PC-3 (cell line): ENCODE results near the gene TMEM181. TPM values are rescaled to one million over a fixed set of nuclear protein-coding genes. Genes with fewer than 3 reads are reported as not detected.

Experiments used
- ATAC-seq: fragments of 200-7000 bp; cut with Tn5 transposase; 2 replicates; pipeline ENCODE4 v1.9.1; 2020; ENCODE audit warnings: mild to moderate bottlenecking, moderate library complexity
- BruUV-seq: library from RNA; stranded (reverse); fragments of 400-500 nt; replicated peaks from 2 replicates; lab custom pipeline; 2021; lab: Mats Ljungman, UMichigan
- CTCF ChIA-PET: fragments of 300-600 bp; sonication (Branson Sonifier 250); formaldehyde crosslinking; loops from one replicate; lab custom pipeline; 2022; ENCODE audit warnings: antibody characterized with exemption; lab: Charles Lee
- POLR2A ChIA-PET: fragments of 300-600 bp; sonication (Branson Sonifier 250); formaldehyde crosslinking; loops from one replicate; lab custom pipeline; 2022; ENCODE audit warnings: antibody characterized with exemption; ENCODE audit not compliant: unreplicated experiment; lab: Charles Lee
- DNase-seq: peaks from one replicate; pipeline ENCODE4 v3.0.0-alpha.2; 2015
- H2AFZ ChIP-seq: fragments of 300-600 bp; sonication (generic); 2 replicates; pipeline ENCODE4 v1.6.0; 2016; ENCODE audit warnings: antibody characterized with exemption, low read length
- H3F3A ChIP-seq: fragments of 300-600 bp; sonication (generic); one replicate; pipeline ENCODE4 v1.6.0; 2017; ENCODE audit warnings: antibody characterized with exemption, low read length, control low read depth, mild to moderate bottlenecking; ENCODE audit not compliant: unreplicated experiment
- H3K27ac ChIP-seq: fragments of 300-600 bp; sonication (generic); 2 replicates; pipeline ENCODE4 v1.5.1; 2016; ENCODE audit warnings: mild to moderate bottlenecking, low read length
- H3K27me3 ChIP-seq: fragments of 300-600 bp; sonication (generic); 2 replicates; pipeline ENCODE4 v1.6.1; 2016; ENCODE audit warnings: low read length, mixed read lengths
- H3K36me3 ChIP-seq: fragments of 300-600 bp; sonication (generic); 2 replicates; pipeline ENCODE4 v1.6.1; 2016; ENCODE audit warnings: low read depth, mixed run types, low read length, mixed read lengths
- H3K4me1 ChIP-seq: fragments of 300-600 bp; sonication (generic); 2 replicates; pipeline ENCODE4 v1.5.1; 2016; ENCODE audit warnings: low read length; ENCODE audit not compliant: insufficient read depth
- H3K4me2 ChIP-seq: fragments of 300-600 bp; sonication (generic); 2 replicates; pipeline ENCODE4 v1.6.0; 2016; ENCODE audit warnings: low read length
- H3K4me3 ChIP-seq: fragments of 300-600 bp; sonication (generic); 2 replicates; pipeline ENCODE4 v1.5.1; 2016; ENCODE audit warnings: mild to moderate bottlenecking, low read length, mixed read lengths
- H3K79me2 ChIP-seq: fragments of 300-600 bp; sonication (generic); 2 replicates; pipeline ENCODE4 v1.6.1; 2017; ENCODE audit warnings: low read length, mixed read lengths
- H3K9ac ChIP-seq: fragments of 300-600 bp; sonication (generic); 2 replicates; pipeline ENCODE4 v1.6.0; 2016; ENCODE audit warnings: mild to moderate bottlenecking, low read length
- H3K9me2 ChIP-seq: fragments of 300-600 bp; sonication (generic); replicated peaks from 2 replicates; pipeline ENCODE4 v1.6.1; 2016; ENCODE audit warnings: mixed run types, low read length, mixed read lengths
- H3K9me3 ChIP-seq: fragments of 300-600 bp; sonication (generic); 2 replicates; pipeline ENCODE4 v1.6.1; 2016; ENCODE audit warnings: low read length, mixed read lengths
- H4K20me1 ChIP-seq: fragments of 300-600 bp; sonication (generic); 2 replicates; pipeline ENCODE4 v1.6.1; 2016; ENCODE audit warnings: low read length, mixed read lengths
- EZH2 ChIP-seq: fragments of 300-600 bp; sonication (generic); IDR thresholded peaks from one replicate; pipeline ENCODE4 v1.6.1; 2017; ENCODE audit warnings: antibody characterized with exemption, mild to moderate bottlenecking, low read length; ENCODE audit not compliant: unreplicated experiment
- EZH2phosphoT487 ChIP-seq: fragments of 300-600 bp; sonication (generic); IDR thresholded peaks from 2 replicates; pipeline ENCODE4 v1.6.1; 2018; ENCODE audit warnings: mild to moderate bottlenecking, antibody characterized with exemption, low read length, borderline replicate concordance
- intact Hi-C: fragments of 100-400 bp; cut with micrococcal nuclease; formaldehyde crosslinking; loops from 2 replicates; pipeline ENCODE4 v1.9.0; 2023
- total RNA-seq: library from RNA; depleted of rRNA; stranded (reverse); fragments of >200 nt; gene quantifications from 2 replicates; pipeline ENCODE4 v1.2.3, GENCODE V29; 2014
- TF ChIP-seq, protein P1 (sequence below): fragments of 300-600 bp; sonication (generic); conservative IDR thresholded peaks from 2 replicates; pipeline ENCODE4 v1.5.1; 2017; ENCODE audit warnings: antibody characterized with exemption, low read depth, mild to moderate bottlenecking, low read length

TMEM181 gene
- total RNA-seq, 1 experiment from 2014 or later, result 13.7 TPM

DNA sequence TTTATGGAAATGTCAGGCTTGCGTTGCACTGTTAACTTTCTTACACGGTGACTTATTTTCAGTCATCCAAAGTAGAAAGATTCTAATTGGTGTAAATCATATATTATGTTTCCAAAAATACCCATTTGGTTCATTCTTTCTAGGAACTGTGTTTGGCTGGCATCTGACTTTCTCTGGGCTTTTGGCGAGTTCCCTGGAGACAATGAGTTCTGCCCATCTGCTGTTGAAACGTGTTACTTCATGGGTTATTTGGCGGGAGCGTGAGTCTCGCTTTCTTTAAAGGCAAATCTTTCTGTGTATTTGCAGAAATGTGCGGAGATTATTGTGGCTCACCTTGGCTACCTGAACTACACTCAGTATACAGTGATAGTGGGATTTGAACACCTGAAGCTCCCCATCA lies 29.5 kb downstream of the TMEM181 start:
- no peak overlapping the region for H3K4me3 ChIP-seq
- TF ChIP-seq EZH2phosphoT487 (no peak), EZH2 (no peak)
- TF ChIP-seq, protein P1, sequence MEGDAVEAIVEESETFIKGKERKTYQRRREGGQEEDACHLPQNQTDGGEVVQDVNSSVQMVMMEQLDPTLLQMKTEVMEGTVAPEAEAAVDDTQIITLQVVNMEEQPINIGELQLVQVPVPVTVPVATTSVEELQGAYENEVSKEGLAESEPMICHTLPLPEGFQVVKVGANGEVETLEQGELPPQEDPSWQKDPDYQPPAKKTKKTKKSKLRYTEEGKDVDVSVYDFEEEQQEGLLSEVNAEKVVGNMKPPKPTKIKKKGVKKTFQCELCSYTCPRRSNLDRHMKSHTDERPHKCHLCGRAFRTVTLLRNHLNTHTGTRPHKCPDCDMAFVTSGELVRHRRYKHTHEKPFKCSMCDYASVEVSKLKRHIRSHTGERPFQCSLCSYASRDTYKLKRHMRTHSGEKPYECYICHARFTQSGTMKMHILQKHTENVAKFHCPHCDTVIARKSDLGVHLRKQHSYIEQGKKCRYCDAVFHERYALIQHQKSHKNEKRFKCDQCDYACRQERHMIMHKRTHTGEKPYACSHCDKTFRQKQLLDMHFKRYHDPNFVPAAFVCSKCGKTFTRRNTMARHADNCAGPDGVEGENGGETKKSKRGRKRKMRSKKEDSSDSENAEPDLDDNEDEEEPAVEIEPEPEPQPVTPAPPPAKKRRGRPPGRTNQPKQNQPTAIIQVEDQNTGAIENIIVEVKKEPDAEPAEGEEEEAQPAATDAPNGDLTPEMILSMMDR, result no peak
- ATAC-seq, result no peak

DNA sequence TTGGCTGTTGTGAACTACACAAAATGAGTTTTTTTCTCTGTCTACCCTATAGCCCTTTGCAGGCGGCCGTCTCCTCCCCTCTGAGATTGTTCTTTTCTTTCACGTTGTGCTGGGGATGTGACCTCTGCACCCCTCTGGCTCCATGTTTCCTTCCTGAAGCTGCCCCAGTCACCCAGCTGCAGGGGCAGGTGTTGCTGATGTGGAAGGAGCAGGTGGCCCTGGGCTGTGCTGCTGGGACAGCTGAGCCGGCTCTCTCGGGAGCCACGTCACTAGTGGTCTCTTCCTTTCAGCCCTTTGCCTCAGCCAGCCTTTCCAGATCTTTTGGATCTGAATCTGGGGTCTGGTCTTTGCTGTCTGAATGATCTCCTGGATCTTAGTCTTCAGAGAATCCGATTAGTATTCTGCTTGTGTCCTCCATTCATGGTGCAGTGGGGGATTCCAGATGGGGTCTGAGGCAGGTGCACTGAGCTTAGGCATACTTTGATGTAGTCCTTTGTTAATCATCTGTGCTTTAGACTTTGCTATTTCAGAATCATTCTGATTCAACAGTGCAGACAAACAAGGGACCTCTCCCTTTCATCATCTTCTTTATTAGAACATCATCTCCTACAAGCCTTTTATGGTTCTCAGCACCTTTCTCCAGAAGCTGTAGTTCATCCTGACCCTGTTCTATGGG lies 31.4 kb downstream of the TMEM181 start:
- no peak for TF ChIP-seq EZH2
- no peak for TF ChIP-seq EZH2phosphoT487
- TF ChIP-seq, protein P1, result no peak
- H3K27ac ChIP-seq, result no peak overlapping the region
- H4K20me1 ChIP-seq, result no peaks in the 10 kb centered on the region
- H3K4me3 ChIP-seq, result no peak overlapping the region
- ChIA-PET POLR2A (no interaction called here), CTCF (no interaction called here)
- H3K36me3 ChIP-seq, result peaks cover 10% of the 10 kb centered on the region
- no peaks in the 10 kb centered on the region for H3K9me3 ChIP-seq
- H3K9ac ChIP-seq, result no peak overlapping the region
- H2AFZ ChIP-seq, result no peak overlapping the region
- DNase-seq, result no peak
- no peaks in the 10 kb centered on the region for H3K9me2 ChIP-seq
- no peak for ATAC-seq
- no peaks in the 10 kb centered on the region for H3K27me3 ChIP-seq
- no peaks in the 10 kb centered on the region for H3F3A ChIP-seq
- no peak overlapping the region for H3K4me2 ChIP-seq
- no TSS peak for BruUV-seq
- no peaks in the 10 kb centered on the region for H3K4me1 ChIP-seq
- intact Hi-C loops, result no loop called here
- H3K79me2 ChIP-seq, result no peaks in the 10 kb centered on the region

More for the DNA sequence above, 29.5 kb downstream of the TMEM181 start:
- CTCF ChIA-PET, result no interaction called here
- Histone ChIP-seq H3K36me3 (peaks cover 24% of the 10 kb centered on the region), H3K9me2 (no peaks in the 10 kb centered on the region), H3K9me3 (no peaks in the 10 kb centered on the region), H3K79me2 (no peaks in the 10 kb centered on the region), H3K9ac (no peak overlapping the region), H4K20me1 (no peaks in the 10 kb centered on the region), H2AFZ (no peak overlapping the region), H3F3A (no peaks in the 10 kb centered on the region), H3K4me2 (no peak overlapping the region), H3K4me1 (no peaks in the 10 kb centered on the region), H3K27ac (no peak overlapping the region), H3K27me3 (no peaks in the 10 kb centered on the region)
- intact Hi-C loops, result no loop called here
- POLR2A ChIA-PET, result no interaction called here
- DNase-seq, result no peak
- BruUV-seq, result no TSS peak

DNA sequence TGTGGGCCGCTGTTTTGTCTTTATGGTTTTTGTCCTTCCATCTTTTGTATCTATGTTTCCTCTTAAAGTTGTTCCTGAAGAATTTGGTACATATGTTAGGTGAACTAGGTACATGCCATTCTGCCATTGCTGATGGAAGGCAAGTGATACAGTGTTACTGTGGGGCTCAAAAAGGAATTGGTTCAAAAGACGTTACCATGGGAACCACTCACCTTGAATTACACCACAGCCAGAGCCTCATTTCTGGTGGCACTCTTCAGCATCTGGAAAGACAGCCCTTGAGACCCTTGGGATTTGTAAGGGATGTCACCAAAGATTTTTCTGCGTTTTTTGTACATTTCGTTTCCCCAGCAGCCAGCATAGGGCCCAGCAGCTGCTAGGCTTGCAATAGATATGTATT lies 31.9 kb downstream of the TMEM181 start:
- Histone ChIP-seq H2AFZ (no peak overlapping the region), H3K27ac (no peak overlapping the region), H3K9ac (no peak overlapping the region), H3K4me2 (no peak overlapping the region), H3F3A (no peaks in the 10 kb centered on the region), H3K79me2 (no peaks in the 10 kb centered on the region), H4K20me1 (no peaks in the 10 kb centered on the region), H3K9me3 (no peaks in the 10 kb centered on the region), H3K9me2 (no peaks in the 10 kb centered on the region), H3K27me3 (no peaks in the 10 kb centered on the region), H3K4me3 (no peak overlapping the region), H3K4me1 (no peaks in the 10 kb centered on the region), H3K36me3 (peaks cover 6% of the 10 kb centered on the region)
- ChIA-PET POLR2A (no interaction called here), CTCF (no interaction called here)
- intact Hi-C loops, result no loop called here
- no TSS peak for BruUV-seq
- DNase-seq (no peak), ATAC-seq (no peak)
- TF ChIP-seq EZH2 (no peak), EZH2phosphoT487 (no peak)
- TF ChIP-seq, protein P1, result no peak
